SK-N-SH (cell line): ENCODE measurements around the gene C4orf50. TPM values are rescaled to one million over a fixed set of nuclear protein-coding genes. Genes with fewer than 3 reads are reported as not detected.

Experiments
- CTCF ChIA-PET: fragments of 300-600, 350-600 bp; formaldehyde crosslinking; extraction: SDS; loops from one replicate; lab custom pipeline; 2021; lab: Yijun Ruan, JAX
- POLR2A ChIA-PET: fragments of 350-600 bp; sonication (Branson Sonifier 250); formaldehyde crosslinking; extraction: SDS; loops from one replicate; lab custom pipeline; 2020; ENCODE audit warnings: antibody characterized with exemption, inconsistent platforms; lab: Yijun Ruan, JAX
- DNase-seq: peaks from one replicate; pipeline ENCODE4 v3.0.0; 2012
- H2AFZ ChIP-seq: fragments of 200-600 bp; sonication (generic); 2 replicates; pipeline ENCODE4 v1.8.1; 2016; ENCODE audit warnings: antibody characterized with exemption, mild to moderate bottlenecking, low read depth
- H3F3A ChIP-seq: fragments of 200-600 bp; sonication (generic); replicated peaks from 2 replicates; pipeline ENCODE3; 2016; ENCODE audit warnings: antibody characterized with exemption, mild to moderate bottlenecking; ENCODE audit not compliant: insufficient read depth
- H3K27ac ChIP-seq, 2 experiments: fragments of 200-500 bp in 1 of 2; fragments of 200-600 bp in 1 of 2; sonication (Bioruptor generic) in 1 of 2; sonication (generic), shearing (Covaris generic) in 1 of 2; 2 replicates each; pipeline versions ENCODE4 v1.5.1 to v1.6.1; 2014 to 2016; ENCODE audit warnings: low read depth in 2 of 2, inconsistent platforms in 1 of 2, low read length in 1 of 2, mild to moderate bottlenecking in 1 of 2, mixed read lengths in 1 of 2
- H3K27me3 ChIP-seq: fragments of 200-600 bp; sonication (generic), shearing (Covaris generic); 2 replicates; pipeline ENCODE4 v1.6.1; 2016; ENCODE audit warnings: mixed run types; ENCODE audit not compliant: insufficient read depth
- H3K36me3 ChIP-seq, 2 experiments: fragments of 200-500 bp in 1 of 2; fragments of 200-600 bp in 1 of 2; sonication (Bioruptor generic) in 1 of 2; sonication (generic) in 1 of 2; replicated peaks in 1 of 2; 2 replicates each; pipeline versions ENCODE3 to v1.5.1; 2014 to 2016; ENCODE audit warnings: low read length in 1 of 2, mild to moderate bottlenecking in 1 of 2; ENCODE audit not compliant: insufficient read depth in 2 of 2, control insufficient read depth in 1 of 2
- H3K4me1 ChIP-seq, 2 experiments: fragments of 200-500 bp in 1 of 2; fragments of 200-600 bp in 1 of 2; sonication (Bioruptor generic) in 1 of 2; sonication (generic), shearing (Covaris generic) in 1 of 2; 2 replicates each; pipeline versions ENCODE4 v1.5.1 to v1.6.1; 2014 to 2016; ENCODE audit warnings: low read depth in 1 of 2, low read length in 1 of 2, mixed run types in 1 of 2; ENCODE audit not compliant: insufficient read depth in 2 of 2, control insufficient read depth in 1 of 2
- H3K4me2 ChIP-seq: fragments of 200-600 bp; sonication (generic), shearing (Covaris generic); 2 replicates; pipeline ENCODE4 v1.6.1; 2017; ENCODE audit warnings: mixed run types
- H3K4me3 ChIP-seq, 2 experiments: fragments of 200-500 bp in 1 of 2; fragments of 200-600 bp in 1 of 2; sonication (Bioruptor generic) in 1 of 2; sonication (generic), shearing (Covaris generic) in 1 of 2; 2 replicates each; pipeline versions ENCODE4 v1.5.1 to v1.8.1; 2014 to 2016; ENCODE audit warnings: low read depth in 2 of 2, inconsistent platforms in 1 of 2, low read length in 1 of 2, mild to moderate bottlenecking in 1 of 2, mixed read lengths in 1 of 2, moderate library complexity in 1 of 2
- H3K79me2 ChIP-seq: fragments of 200-600 bp; sonication (generic); 2 replicates; pipeline ENCODE4 v1.8.1; 2017; ENCODE audit warnings: mild to moderate bottlenecking; ENCODE audit not compliant: insufficient read depth
- H3K9ac ChIP-seq: fragments of 200-600 bp; sonication (generic); 2 replicates; pipeline ENCODE4 v1.6.1; 2017; ENCODE audit warnings: mixed run types
- H3K9me2 ChIP-seq: fragments of 200-600 bp; sonication (generic); 2 replicates; pipeline ENCODE4 v1.6.1; 2017; ENCODE audit warnings: mixed run types
- H3K9me3 ChIP-seq: fragments of 200-600 bp; sonication (generic); 2 replicates; pipeline ENCODE4 v1.6.1; 2017; ENCODE audit warnings: mixed run types, mild to moderate bottlenecking, moderate library complexity
- H4K20me1 ChIP-seq: fragments of 200-600 bp; sonication (generic); 2 replicates; pipeline ENCODE4 v1.6.1; 2017; ENCODE audit warnings: mild to moderate bottlenecking, mixed run types; ENCODE audit not compliant: insufficient read depth
- CHD2 ChIP-seq: fragments of 150-350 bp; IDR thresholded peaks from 2 replicates; pipeline ENCODE4 v1.6.1; 2018; ENCODE audit warnings: low read length; ENCODE audit not compliant: partially characterized antibody
- EZH2phosphoT487 ChIP-seq: fragments of 200-600 bp; sonication (generic); IDR thresholded peaks from 2 replicates; pipeline ENCODE4 v1.6.1; 2017; ENCODE audit warnings: low read depth, mixed run types, mild to moderate bottlenecking, antibody characterized with exemption, moderate library complexity, borderline replicate concordance
- FOXM1 ChIP-seq: IDR thresholded peaks from 2 replicates; pipeline ENCODE4 v1.4.0; 2012; ENCODE audit warnings: low read depth, mild to moderate bottlenecking
- GABPA ChIP-seq: IDR thresholded peaks from 2 replicates; pipeline ENCODE4 v1.4.0; 2012; ENCODE audit warnings: low read depth, mild to moderate bottlenecking
- SMC3 ChIP-seq: IDR thresholded peaks from 2 replicates; pipeline ENCODE4 v1.6.1; 2012; ENCODE audit warnings: low read depth, low read length, improper control_type of control experiment
- TAF1 ChIP-seq: IDR thresholded peaks from 2 replicates; pipeline ENCODE4 v1.6.1; 2012; ENCODE audit warnings: low read depth, mild to moderate bottlenecking, low read length, moderate library complexity, borderline replicate concordance
- TCF12 ChIP-seq: IDR thresholded peaks from 2 replicates; pipeline ENCODE4 v1.4.0; 2012
- TEAD4 ChIP-seq: IDR thresholded peaks from 2 replicates; pipeline ENCODE4 v1.4.0; 2012; ENCODE audit warnings: mild to moderate bottlenecking, borderline replicate concordance; ENCODE audit not compliant: insufficient read depth
- YY1 ChIP-seq: IDR thresholded peaks from 2 replicates; pipeline ENCODE4 v1.4.0; 2012; ENCODE audit warnings: low read depth, mild to moderate bottlenecking
- WGBS: methylation state at CpG from one replicate; pipeline ENCODE4 v1.1.6; 2017; ENCODE audit warnings: low lambda C conversion rate; 5-methylcytosine and 5-hydroxymethylcytosine counted together
- polyA plus RNA-seq, 3 experiments: library from polyadenylated mRNA; depleted of rRNA; stranded (reverse); fragments of >200 nt; gene quantifications; 2 replicates each; pipeline ENCODE4 v1.2.3, GENCODE V29; 2012
- TF ChIP-seq, protein P1 (sequence below): IDR thresholded peaks from 2 replicates; pipeline ENCODE4 v1.6.1; 2012; ENCODE audit warnings: mild to moderate bottlenecking, low read depth, low read length, moderate library complexity
- TF ChIP-seq, protein P2 (sequence below): fragments of 200-600 bp; sonication (generic); IDR thresholded peaks from 2 replicates; pipeline ENCODE4 v1.6.1; 2017; ENCODE audit warnings: antibody characterized with exemption, mild to moderate bottlenecking, moderate library complexity
- TF ChIP-seq, protein P3 (sequence below): IDR thresholded peaks from 2 replicates; pipeline ENCODE4; 2012
- TF ChIP-seq, protein P4 (sequence below): fragments of 150-350 bp; IDR thresholded peaks from 2 replicates; pipeline ENCODE4 v1.6.1; 2016; ENCODE audit warnings: mild to moderate bottlenecking, low read depth, low read length

The C4orf50 gene
- polyA plus RNA-seq, 1 of the 3 experiments (the other 2 are of a cell fraction) = under 0.01 TPM

DNA sequence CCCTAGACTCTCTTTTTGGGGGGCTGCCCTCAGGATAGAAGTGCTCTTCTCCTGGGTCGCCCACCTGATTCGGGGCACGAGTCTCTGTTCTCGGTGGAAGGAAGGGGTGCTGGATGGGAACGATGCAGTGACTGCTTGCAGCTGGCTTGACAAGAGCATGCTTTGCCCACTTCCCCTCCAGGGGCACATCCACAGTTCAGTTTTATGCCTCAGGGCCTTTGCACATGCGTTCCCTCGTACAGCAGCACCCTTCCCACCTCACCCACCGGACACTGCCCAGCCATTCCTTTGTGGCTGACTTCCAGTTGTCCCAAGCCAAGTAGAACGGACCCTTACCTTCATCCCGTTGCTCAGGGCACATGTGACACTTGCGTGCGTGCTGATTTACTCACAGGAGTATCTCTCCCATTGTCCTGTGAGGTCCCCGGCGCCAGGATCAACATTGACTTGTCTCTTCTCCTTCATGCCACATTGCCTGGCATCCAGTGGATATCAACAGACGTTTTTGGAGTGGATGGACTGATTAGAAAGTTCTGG is 60.0 kb downstream of the C4orf50 start:
- Histone ChIP-seq H3K36me3 (no peaks in the 10 kb centered on the region), H3K9me2 (no peaks in the 10 kb centered on the region), H2AFZ (no peak overlapping the region), H4K20me1 (no peaks in the 10 kb centered on the region), H3K79me2 (no peaks in the 10 kb centered on the region), H3F3A (no peaks in the 10 kb centered on the region), H3K9me3 (no peaks in the 10 kb centered on the region), H3K9ac (no peak overlapping the region), H3K4me2 (no peak overlapping the region), H3K4me1 (peaks cover 0 to 36% of the 10 kb centered on the region in 2 experiments; a peak in 1 of 4 replicates), H3K27ac (no peak overlapping the region), H3K4me3 (no peak overlapping the region), H3K27me3 (no peaks in the 10 kb centered on the region)
- DNase-seq = no peak
- 40% methylated on average over 10 of the region's 15 CpGs for WGBS
- CTCF ChIA-PET = no interaction called here
- TF ChIP-seq EZH2phosphoT487 = no peak
- TF ChIP-seq, protein P1, sequence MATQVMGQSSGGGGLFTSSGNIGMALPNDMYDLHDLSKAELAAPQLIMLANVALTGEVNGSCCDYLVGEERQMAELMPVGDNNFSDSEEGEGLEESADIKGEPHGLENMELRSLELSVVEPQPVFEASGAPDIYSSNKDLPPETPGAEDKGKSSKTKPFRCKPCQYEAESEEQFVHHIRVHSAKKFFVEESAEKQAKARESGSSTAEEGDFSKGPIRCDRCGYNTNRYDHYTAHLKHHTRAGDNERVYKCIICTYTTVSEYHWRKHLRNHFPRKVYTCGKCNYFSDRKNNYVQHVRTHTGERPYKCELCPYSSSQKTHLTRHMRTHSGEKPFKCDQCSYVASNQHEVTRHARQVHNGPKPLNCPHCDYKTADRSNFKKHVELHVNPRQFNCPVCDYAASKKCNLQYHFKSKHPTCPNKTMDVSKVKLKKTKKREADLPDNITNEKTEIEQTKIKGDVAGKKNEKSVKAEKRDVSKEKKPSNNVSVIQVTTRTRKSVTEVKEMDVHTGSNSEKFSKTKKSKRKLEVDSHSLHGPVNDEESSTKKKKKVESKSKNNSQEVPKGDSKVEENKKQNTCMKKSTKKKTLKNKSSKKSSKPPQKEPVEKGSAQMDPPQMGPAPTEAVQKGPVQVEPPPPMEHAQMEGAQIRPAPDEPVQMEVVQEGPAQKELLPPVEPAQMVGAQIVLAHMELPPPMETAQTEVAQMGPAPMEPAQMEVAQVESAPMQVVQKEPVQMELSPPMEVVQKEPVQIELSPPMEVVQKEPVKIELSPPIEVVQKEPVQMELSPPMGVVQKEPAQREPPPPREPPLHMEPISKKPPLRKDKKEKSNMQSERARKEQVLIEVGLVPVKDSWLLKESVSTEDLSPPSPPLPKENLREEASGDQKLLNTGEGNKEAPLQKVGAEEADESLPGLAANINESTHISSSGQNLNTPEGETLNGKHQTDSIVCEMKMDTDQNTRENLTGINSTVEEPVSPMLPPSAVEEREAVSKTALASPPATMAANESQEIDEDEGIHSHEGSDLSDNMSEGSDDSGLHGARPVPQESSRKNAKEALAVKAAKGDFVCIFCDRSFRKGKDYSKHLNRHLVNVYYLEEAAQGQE = no peak
- no peak for TF ChIP-seq YY1
- TF ChIP-seq CHD2 = no peak
- TF ChIP-seq, protein P2, sequence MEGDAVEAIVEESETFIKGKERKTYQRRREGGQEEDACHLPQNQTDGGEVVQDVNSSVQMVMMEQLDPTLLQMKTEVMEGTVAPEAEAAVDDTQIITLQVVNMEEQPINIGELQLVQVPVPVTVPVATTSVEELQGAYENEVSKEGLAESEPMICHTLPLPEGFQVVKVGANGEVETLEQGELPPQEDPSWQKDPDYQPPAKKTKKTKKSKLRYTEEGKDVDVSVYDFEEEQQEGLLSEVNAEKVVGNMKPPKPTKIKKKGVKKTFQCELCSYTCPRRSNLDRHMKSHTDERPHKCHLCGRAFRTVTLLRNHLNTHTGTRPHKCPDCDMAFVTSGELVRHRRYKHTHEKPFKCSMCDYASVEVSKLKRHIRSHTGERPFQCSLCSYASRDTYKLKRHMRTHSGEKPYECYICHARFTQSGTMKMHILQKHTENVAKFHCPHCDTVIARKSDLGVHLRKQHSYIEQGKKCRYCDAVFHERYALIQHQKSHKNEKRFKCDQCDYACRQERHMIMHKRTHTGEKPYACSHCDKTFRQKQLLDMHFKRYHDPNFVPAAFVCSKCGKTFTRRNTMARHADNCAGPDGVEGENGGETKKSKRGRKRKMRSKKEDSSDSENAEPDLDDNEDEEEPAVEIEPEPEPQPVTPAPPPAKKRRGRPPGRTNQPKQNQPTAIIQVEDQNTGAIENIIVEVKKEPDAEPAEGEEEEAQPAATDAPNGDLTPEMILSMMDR = no peak
- TF ChIP-seq, protein P3, sequence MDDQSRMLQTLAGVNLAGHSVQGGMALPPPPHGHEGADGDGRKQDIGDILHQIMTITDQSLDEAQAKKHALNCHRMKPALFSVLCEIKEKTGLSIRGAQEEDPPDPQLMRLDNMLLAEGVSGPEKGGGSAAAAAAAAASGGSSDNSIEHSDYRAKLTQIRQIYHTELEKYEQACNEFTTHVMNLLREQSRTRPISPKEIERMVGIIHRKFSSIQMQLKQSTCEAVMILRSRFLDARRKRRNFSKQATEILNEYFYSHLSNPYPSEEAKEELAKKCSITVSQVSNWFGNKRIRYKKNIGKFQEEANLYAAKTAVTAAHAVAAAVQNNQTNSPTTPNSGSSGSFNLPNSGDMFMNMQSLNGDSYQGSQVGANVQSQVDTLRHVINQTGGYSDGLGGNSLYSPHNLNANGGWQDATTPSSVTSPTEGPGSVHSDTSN = no peak
- no peak for TF ChIP-seq TAF1
- no peak for TF ChIP-seq TCF12
- TF ChIP-seq FOXM1 = no peak
- no peak for TF ChIP-seq SMC3
- TF ChIP-seq GABPA = no peak
- TF ChIP-seq, protein P4, sequence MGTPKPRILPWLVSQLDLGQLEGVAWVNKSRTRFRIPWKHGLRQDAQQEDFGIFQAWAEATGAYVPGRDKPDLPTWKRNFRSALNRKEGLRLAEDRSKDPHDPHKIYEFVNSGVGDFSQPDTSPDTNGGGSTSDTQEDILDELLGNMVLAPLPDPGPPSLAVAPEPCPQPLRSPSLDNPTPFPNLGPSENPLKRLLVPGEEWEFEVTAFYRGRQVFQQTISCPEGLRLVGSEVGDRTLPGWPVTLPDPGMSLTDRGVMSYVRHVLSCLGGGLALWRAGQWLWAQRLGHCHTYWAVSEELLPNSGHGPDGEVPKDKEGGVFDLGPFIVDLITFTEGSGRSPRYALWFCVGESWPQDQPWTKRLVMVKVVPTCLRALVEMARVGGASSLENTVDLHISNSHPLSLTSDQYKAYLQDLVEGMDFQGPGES = no peak
- TF ChIP-seq TEAD4 = no peak
- POLR2A ChIA-PET = no interaction called here
